Measurements from ENCODE around the gene IFNL2.

IFNL2 gene

DNA sequence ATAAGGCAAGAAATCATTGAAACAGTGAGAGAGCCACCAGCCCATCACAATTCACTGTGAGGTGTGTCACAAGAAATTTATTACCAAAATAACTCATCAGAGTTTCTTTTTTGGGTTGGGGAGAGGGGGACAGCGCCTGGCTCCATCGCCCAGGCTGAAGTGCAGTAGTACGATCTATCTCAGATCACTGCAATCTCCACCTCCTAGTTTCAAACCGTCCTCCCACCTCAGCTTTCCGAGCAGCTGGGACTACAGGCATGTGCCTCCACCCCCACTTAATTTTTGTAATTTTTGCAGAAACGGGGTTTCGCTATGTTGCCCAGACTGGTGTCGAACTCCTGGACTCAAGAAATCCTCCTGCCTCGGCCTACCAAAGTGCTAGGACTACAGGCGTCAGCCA lies 31.6 kb downstream of the IFNL2 start:
- Histone ChIP-seq H3K36me3 (ENCODE audit: control insufficient read depth, insufficient read depth, low read length) (no peaks in the 10 kb centered on the region), H2AFZ (no peak overlapping the region), H3K27me3 (ENCODE audit: control insufficient read depth, insufficient read depth, low read length) (no peaks in the 10 kb centered on the region), H3K4me3 (ENCODE audit: low read depth, low read length) (no peak overlapping the region), H3K4me2 (ENCODE audit: low read length) (no peak overlapping the region), H3K79me2 (no peaks in the 10 kb centered on the region), H3K27ac (no peak overlapping the region), H3K9me3 (ENCODE audit: control insufficient read depth, low read length) (no peaks in the 10 kb centered on the region), H3K9ac (no peak overlapping the region), H3K4me1 (no peaks in the 10 kb centered on the region)
- no peak for TF ChIP-seq CTCF (IDR thresholded peaks at IDR 0.05)

GRCh38 chr19:39301021-39301420 lies 32.8 kb downstream of the IFNL2 start:
- Histone ChIP-seq H3K27me3 (ENCODE audit: control insufficient read depth, insufficient read depth, low read length) (no peaks in the 10 kb centered on the region), H3K4me1 (no peaks in the 10 kb centered on the region), H2AFZ (no peak overlapping the region), H3K9me3 (ENCODE audit: control insufficient read depth, low read length) (no peaks in the 10 kb centered on the region), H3K4me2 (ENCODE audit: low read length) (no peak overlapping the region), H3K27ac (no peak overlapping the region), H3K79me2 (no peaks in the 10 kb centered on the region), H3K9ac (no peak overlapping the region), H3K36me3 (ENCODE audit: control insufficient read depth, insufficient read depth, low read length) (no peaks in the 10 kb centered on the region), H3K4me3 (ENCODE audit: low read depth, low read length) (no peak overlapping the region)
- TF ChIP-seq CTCF (IDR thresholded peaks at IDR 0.05), result no peak

DNA sequence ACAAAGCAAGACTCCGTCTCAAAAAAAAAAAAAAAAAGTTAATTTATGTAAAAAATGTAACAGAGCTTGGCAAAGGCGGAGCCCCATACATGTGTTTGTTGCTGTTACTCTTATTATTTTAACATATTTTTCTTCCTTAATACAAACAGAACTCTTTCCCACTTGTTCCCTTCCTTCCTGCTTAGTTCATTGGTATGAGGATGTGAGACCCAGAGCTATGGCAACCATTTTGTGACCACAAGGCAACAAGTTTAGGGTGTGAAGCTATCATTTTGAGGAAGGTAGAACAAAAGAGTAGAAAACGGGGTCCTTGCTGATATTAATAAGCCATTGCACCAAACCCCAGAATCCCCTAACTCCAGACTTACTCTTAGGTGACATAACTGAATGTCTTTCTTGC lies 33.4 kb downstream of the IFNL2 start:
- no peak overlapping the region for H3K4me3 ChIP-seq (ENCODE audit: low read depth, low read length)
- H3K36me3 ChIP-seq (ENCODE audit: control insufficient read depth, insufficient read depth, low read length), result no peaks in the 10 kb centered on the region
- no peaks in the 10 kb centered on the region for H3K9me3 ChIP-seq (ENCODE audit: control insufficient read depth, low read length)
- no peak overlapping the region for H3K27ac ChIP-seq
- no peaks in the 10 kb centered on the region for H3K27me3 ChIP-seq (ENCODE audit: control insufficient read depth, insufficient read depth, low read length)
- TF ChIP-seq CTCF (IDR thresholded peaks at IDR 0.05), result no peak
- H3K4me2 ChIP-seq (ENCODE audit: low read length), result no peak overlapping the region
- H3K79me2 ChIP-seq, result no peaks in the 10 kb centered on the region
- no peak overlapping the region for H3K9ac ChIP-seq
- H2AFZ ChIP-seq, result no peak overlapping the region
- H3K4me1 ChIP-seq, result no peaks in the 10 kb centered on the region

GRCh38 chr19:39303373-39304184 lies 35.4 kb downstream of the IFNL2 start:
- Histone ChIP-seq H3K27me3 (ENCODE audit: control insufficient read depth, insufficient read depth, low read length) (no peaks in the 10 kb centered on the region), H3K9me3 (ENCODE audit: control insufficient read depth, low read length) (no peaks in the 10 kb centered on the region), H3K4me2 (ENCODE audit: low read length) (no peak overlapping the region), H2AFZ (no peak overlapping the region), H3K36me3 (ENCODE audit: control insufficient read depth, insufficient read depth, low read length) (no peaks in the 10 kb centered on the region), H3K79me2 (no peaks in the 10 kb centered on the region), H3K4me1 (no peaks in the 10 kb centered on the region), H3K9ac (no peak overlapping the region), H3K27ac (no peak overlapping the region), H3K4me3 (ENCODE audit: low read depth, low read length) (no peak overlapping the region)
- TF ChIP-seq CTCF (IDR thresholded peaks at IDR 0.05), result no peak

DNA sequence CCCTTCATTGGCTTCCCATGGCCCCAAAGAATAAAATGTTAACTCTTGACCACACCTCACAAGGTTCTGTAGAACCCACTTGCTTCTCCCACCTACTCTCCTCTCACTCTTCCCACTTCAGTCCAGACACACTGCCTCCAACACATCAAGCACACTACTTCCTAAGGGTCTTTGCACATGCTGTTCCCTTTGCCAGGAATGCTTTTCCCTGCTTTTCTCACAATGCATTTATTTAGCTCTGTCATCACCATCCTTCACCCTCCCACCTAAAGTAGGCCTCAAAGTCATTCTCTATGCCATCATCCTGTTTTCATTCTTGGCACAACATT lies 36.0 kb downstream of the IFNL2 start:
- no peaks in the 10 kb centered on the region for H3K36me3 ChIP-seq (ENCODE audit: control insufficient read depth, insufficient read depth, low read length)
- no peak overlapping the region for H3K27ac ChIP-seq
- H3K9me3 ChIP-seq (ENCODE audit: control insufficient read depth, low read length), result no peaks in the 10 kb centered on the region
- no peak overlapping the region for H3K9ac ChIP-seq
- no peak overlapping the region for H3K4me2 ChIP-seq (ENCODE audit: low read length)
- no peaks in the 10 kb centered on the region for H3K79me2 ChIP-seq
- H3K4me1 ChIP-seq, result no peaks in the 10 kb centered on the region
- H3K27me3 ChIP-seq (ENCODE audit: control insufficient read depth, insufficient read depth, low read length), result no peaks in the 10 kb centered on the region
- H2AFZ ChIP-seq, result no peak overlapping the region
- no peak overlapping the region for H3K4me3 ChIP-seq (ENCODE audit: low read depth, low read length)
- TF ChIP-seq CTCF (IDR thresholded peaks at IDR 0.05), result no peak
